Measurements from ENCODE around the gene NAA60.
"Not testable (repeated sequence)": the region's sequence is repeated elsewhere in the genome, so short reads cannot be mapped to it uniquely, and the experiment has no call there.

Gene NAA60

GRCh38 chr16:3482659-3483241 is 39.3 kb downstream of the NAA60 start:
- DNase-seq (ENCODE audit: low read depth in 2 of 2): no peak

DNA sequence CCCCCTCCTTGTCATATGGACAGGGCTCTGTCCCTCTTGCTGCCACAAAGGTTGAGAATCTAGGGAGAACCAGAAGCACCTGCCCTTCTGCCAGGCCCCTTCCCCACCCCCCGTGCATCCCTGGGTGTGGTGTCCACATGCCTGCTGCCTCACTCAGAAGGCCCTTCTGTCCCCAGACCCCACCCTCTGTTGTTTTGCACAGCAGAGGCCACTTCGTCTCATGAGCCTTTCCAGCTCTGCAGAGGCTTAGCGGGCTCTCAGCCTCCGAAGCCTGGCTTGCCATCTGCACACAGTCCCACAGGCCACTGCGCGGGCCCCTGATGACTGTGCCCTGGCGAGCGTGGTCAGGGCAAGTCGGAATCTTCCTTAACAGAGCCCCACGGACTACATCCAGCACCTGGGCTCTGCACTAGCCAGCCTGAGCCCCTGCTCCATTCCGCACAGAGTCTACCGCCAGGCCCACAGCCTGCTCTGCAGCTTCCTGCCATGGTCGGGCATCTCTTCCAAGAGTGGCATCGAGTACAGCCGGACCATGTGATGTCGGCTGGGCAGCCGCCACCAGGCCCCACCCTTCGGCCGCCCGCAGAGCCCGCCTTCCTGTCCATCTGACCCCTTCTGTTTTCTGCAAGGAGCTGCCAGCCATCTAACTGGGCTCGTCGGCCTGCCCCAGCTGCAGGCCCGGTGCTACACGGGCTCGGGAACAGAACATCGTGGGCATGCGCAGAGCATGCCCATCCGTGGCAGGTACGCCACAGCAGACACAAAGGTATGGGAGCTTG is 41.0 kb downstream of the NAA60 start:
- no peak for DNase-seq (ENCODE audit: low read depth in 2 of 2)

GRCh38 chr16:3485097-3485745 is 41.7 kb downstream of the NAA60 start:
- DNase-seq (ENCODE audit: low read depth in 2 of 2): no peak

DNA sequence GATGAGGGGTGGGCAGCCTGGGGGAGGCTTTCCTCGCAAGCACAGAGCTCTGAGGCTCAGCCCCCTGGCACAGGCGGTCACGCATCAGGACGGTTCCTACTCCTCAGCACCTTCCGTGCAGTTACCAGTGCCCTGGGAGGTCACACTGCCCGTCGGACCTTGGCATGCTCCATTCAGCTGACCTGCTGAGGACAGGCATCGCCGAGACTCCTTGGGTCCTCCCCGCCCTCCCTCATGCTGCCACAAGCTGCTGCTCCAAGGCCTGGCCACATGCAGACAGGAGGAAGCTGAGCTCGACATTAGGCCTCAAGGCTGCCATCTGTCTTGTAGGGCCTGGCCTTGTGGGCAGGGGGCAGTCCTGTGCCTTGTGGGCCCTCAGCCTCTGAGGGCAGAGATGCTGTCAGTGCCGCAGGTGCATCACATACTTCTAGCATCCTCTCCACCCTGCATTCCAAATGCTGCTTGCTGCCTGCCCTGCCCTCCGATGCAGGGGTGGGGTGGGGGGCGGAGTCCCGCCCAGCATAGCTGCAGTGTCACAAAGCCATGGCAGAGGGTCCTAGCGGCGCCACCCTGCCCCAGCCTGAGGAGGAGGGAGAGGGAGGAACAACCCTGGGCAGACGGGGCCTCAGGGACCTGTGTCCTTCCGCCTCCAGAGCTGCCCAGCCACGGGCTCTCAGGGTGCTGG is 42.5 kb downstream of the NAA60 start:
- no peak for DNase-seq (ENCODE audit: low read depth in 2 of 2)

GRCh38 chr16:3486506-3487215 is 43.2 kb downstream of the NAA60 start:
- DNase-seq (ENCODE audit: low read depth in 2 of 2): no peak

GRCh38 chr16:3487521-3488410 is 44.3 kb downstream of the NAA60 start:
- no peak for DNase-seq (ENCODE audit: low read depth in 2 of 2)

GRCh38 chr16:3488801-3489200 is 45.3 kb downstream of the NAA60 start:
- no peak for DNase-seq (ENCODE audit: low read depth in 2 of 2)

DNA sequence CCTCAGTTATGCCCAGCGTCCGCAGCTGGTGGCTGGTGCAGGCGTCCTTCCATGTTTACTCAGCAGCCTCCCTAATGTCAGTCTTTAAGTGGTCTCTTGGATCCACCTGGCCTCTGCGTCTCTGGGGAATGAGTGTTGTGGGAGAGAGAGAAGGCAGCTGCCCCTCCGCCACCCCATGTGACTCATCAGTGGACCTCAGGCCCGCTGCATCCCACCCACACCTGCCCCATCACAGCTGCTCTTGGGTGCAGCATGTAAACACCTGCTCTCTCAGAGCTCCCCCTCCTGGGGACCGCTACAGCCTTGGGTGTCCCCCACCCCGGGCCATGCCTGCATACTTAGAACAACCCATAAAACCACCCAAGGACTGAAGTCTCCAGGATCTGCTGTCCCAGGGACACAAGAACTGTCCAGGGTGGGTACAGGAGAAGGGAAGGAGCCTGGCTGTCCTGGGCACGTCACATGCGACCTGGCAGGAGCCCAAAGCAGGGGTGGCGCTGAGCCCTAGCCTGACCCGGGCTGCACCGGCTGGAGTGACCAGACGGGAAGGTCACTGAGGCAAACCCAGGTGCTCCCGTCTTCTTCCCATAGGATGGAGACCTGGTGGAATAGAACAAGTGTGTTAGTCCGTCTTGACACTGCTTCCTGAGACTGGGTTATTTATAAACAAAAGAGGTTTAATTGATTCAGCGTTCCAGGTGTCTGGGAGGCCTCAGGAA is 47.6 kb downstream of the NAA60 start:
- no peak for DNase-seq (ENCODE audit: low read depth in 2 of 2)

- no peak for DNase-seq (ENCODE audit: low read depth in 2 of 2)
These were observed 48.9 kb downstream of the NAA60 start for GRCh38 chr16:3492356-3492755.

DNA sequence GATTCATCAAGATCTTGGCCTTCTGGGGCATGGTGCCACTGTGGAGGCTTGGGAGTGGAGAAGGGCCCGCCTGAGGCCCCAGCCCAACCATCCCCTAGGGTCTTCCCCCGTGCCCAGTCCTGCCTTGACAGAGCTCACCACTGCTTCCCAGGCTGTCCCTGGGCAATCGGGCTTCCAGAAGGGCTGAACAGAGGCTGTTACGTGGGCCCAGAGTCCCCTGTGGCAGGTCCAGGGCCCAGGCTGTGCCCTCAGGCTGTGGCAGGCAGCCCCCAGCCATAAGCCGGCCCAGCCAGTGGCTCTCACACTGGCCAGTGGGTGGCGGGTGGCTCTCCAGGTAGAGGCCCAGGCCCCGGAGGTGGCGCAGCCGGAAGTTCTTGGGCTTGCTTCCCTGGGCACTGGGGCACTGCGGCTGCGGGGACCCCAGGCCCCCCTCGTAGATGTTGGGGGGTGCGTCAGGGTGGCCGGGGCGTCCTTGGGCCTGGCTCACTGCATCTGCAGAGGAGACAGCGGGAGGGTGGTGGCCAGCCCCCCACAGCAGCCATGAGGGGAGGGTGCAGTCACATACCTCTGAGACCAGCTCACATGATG is 51.0 kb downstream of the NAA60 start:
- DNase-seq (ENCODE audit: low read depth in 2 of 2): no peak

GRCh38 chr16:3495176-3495575 is 51.7 kb downstream of the NAA60 start, which contains the start of gene C16orf90:
Gene C16orf90 (minus strand): TSS chr16:3495489. CDS start chr16:3495421, 68 bp downstream.
- DNase-seq (ENCODE audit: low read depth in 2 of 2): no peak

GRCh38 chr16:3496386-3496785 is 52.9 kb downstream of the NAA60 start:
- no peak for DNase-seq (ENCODE audit: low read depth in 2 of 2)

DNA sequence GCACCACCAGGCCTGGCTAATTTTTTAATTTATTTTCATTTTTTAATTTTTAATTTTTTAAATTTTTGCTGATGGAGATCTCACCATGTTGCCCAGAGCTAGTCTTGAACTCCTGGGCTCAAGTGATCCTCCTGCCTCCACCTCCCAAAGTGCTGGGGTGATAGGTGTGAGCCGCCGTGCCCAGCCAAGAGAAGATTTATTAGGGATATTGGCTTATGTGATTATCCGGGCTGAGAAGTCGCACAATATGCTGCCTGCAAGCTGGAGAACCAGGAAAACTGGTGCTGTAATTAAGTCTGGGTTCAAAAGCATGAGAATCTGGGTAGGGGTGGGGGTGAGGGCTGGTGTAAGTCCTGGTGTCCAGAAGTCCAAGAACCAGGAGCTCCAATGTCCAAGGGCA is 54.3 kb downstream of the NAA60 start:
- no peak for DNase-seq (ENCODE audit: low read depth in 2 of 2)

DNA sequence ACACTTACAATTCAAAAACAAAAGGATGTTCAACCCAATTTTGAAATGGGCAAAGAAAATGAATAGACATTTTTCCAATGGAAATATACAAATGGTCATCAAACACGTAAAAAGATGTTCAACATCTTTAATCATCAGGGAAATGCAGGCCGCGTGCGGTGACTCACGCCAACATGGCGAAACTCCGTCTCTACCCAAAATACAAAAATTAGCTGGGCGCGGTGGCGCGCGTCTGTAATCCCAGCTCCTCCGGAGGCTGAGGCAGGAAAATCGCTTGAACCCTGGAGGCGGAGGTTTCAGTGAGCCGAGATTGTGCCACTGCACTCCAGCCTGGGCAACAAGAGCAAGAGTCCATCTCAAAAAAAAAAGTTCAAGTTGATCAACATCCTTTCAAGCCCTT is 55.5 kb downstream of the NAA60 start:
- no peak for DNase-seq (ENCODE audit: low read depth in 2 of 2)

DNA sequence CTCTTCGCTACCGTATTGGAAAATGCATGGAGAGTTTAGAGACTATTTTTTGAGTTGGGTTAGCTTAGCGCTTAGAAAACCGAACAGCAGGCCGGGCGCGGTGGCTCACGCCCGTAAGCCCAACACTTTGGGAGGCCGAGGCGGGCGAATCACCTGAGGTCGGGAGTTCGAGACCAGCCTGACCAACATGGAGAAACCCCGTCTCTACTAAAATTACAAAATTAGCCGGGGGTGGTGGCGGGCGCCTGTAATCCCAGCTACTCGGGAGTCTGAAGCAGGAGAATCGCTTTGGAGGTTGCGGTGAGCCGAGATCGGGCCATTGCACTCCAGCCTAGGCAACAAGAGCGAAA is 57.9 kb downstream of the NAA60 start:
- DNase-seq (ENCODE audit: low read depth in 2 of 2): not testable (repeated sequence)

DNA sequence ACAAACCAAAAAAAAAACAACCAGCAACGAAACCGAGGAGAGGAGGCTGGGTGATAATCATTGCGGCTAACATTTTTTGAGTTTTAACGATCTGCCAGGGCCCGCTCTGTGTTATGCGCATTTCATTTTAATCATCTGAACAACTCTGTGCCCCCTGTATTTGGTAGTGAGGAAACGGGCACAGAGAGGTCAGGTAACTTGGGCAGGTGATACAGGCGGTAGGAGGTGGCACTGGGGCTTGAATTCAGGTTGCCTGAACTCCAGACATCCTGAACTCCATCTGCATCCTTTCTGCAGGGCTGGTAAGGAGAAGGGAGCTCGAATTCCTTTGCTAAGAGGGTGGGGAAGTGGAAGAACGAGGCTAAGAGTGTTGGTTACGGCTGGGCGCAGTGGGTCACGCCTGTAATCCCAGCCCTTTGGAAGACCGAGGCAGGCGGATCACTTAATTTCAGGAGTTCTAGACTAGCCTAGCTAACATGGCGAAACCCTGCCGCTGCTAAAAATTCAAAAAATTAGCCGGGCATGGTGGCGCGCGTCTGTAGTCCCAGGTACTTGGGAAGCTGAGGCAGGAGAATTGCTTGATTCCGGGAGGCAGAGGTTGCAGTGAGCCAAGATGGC is 58.4 kb downstream of the NAA60 start:
- no peak for DNase-seq (ENCODE audit: low read depth in 2 of 2)

DNA sequence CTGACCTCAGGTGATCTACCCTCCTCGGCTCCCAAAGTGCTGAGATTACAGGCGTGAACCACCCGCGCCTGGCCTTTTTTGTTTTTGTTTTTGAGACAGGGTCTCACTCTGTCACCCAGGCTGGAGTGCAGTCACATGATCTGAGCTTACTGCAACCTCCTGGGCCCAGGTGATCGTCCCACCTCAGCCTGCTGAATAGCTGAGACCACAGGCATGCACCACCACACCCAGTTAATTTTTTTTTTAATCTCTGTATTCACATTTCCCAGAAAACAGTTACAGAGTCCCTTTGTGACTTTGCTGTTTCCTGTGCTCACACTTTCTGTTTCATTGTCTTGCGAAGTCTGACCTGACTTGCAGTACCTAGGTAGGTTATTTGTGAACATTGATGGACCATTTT is 60.0 kb downstream of the NAA60 start:
- DNase-seq (ENCODE audit: low read depth in 2 of 2): peak; percentile 35 to 44

DNA sequence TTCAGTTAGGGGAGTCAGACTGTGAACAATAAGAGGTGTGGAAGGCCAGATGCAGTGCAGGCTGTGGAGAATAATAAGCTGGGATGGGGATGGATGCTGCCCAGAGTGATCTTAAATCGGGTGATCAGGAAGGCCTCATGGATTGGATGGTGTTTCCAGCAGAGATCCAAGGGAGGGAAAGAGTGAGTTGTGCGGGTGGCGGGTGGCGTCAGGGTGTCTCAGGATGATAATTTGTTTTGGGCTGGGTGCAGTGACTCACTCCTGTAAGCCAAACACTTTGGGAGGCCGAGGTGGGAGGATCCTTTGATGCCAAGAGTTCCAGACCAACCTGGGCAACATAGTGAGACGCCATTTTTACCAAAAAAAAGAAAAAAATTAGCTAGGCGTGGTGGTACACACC is 65.3 kb downstream of the NAA60 start:
- DNase-seq (ENCODE audit: low read depth in 2 of 2): no peak

GRCh38 chr16:3509470-3509928 is 66.0 kb downstream of the NAA60 start:
- DNase-seq (ENCODE audit: low read depth in 2 of 2): peak; percentile 32 to 39

All from stimulated activated CD8-positive, alpha-beta memory T cell treated with anti-CD3 and anti-CD28 coated beads, Interleukin-7, amount 100 ng/mL, for 4 hours (primary cell).